ENCODE data around the gene EXOC7. TPM values are rescaled to one million over a fixed set of nuclear protein-coding genes. Genes with fewer than 3 reads are reported as not detected.

The EXOC7 gene
- total and polyA plus RNA-seq, 2 of the 8 experiments (the other 6 are each of a cell fraction or from before 2014, with no cell fraction given): 77.1 to 92.6 TPM

- TF ChIP-seq TAF1 (IDR thresholded peaks at IDR 0.05; ENCODE audit: low read depth, low read length) (no peak), RXRA (IDR thresholded peaks at IDR 0.05; ENCODE audit: insufficient read depth, low read depth, low read length) (no peak), BACH1 (IDR thresholded peaks at IDR 0.05; ENCODE audit: low read length) (no peak), GTF2F1 (IDR thresholded peaks at IDR 0.05; ENCODE audit: borderline replicate concordance, low read depth, low read length) (no peak), YY1 (IDR thresholded peaks at IDR 0.05; ENCODE audit: low read depth, low read length) (no peak), TAF7 (optimal IDR thresholded peaks at IDR 0.05; ENCODE audit: borderline replicate concordance, low read depth, low read length) (no peak), TCF12 (IDR thresholded peaks at IDR 0.05; ENCODE audit: low read depth, low read length) (no peak), CEBPB (IDR thresholded peaks at IDR 0.05; ENCODE audit: low read depth, low read length) (no peak), ASH2L (IDR thresholded peaks at IDR 0.05; ENCODE audit: low read length) (no peak)
These were observed 24.0 kb downstream of the EXOC7 start (continued) for GRCh38 chr17:76079535-76079955.

All from H1 (cell line).